Right kidney (tissue), 9 donors: ENCODE data around the gene RARRES1.
A peak's percentile ranks its signal among the peaks of the same experiment; 100 is the strongest.

ENCODE experiments used
- DNase-seq: peaks from one replicate; pipeline ENCODE4 v3.0.0-alpha.2; 2016
- long read RNA-seq, 8 donors: transcript quantifications; one replicate each; lab custom pipeline, GENCODE V29; 2026

The RARRES1 gene, protein sequence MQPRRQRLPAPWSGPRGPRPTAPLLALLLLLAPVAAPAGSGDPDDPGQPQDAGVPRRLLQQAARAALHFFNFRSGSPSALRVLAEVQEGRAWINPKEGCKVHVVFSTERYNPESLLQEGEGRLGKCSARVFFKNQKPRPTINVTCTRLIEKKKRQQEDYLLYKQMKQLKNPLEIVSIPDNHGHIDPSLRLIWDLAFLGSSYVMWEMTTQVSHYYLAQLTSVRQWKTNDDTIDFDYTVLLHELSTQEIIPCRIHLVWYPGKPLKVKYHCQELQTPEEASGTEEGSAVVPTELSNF
- long read RNA-seq, donor 1, transcript RARRES1-201 (6 exons, 1,952 nt): major isoform, 6 of 7 reads
- long read RNA-seq, donor 1, partial matches to known transcripts: 0 of 7 reads
- long read RNA-seq, donor 1, other reads (novel, unspliced or antisense): 0 of 7 reads
- long read RNA-seq, donor 2, partial matches to known transcripts: 0 of 4 reads
- long read RNA-seq, donor 2, other reads (novel, unspliced or antisense): 0 of 4 reads
- long read RNA-seq, donor 3, partial matches to known transcripts: 0 of 4 reads
- long read RNA-seq, donor 3, other reads (novel, unspliced or antisense): 0 of 4 reads
- long read RNA-seq, donor 4, transcript RARRES1-201 (6 exons, 1,952 nt): major isoform, 6 of 7 reads
- long read RNA-seq, donor 4, partial matches to known transcripts: 0 of 7 reads
- long read RNA-seq, donor 4, other reads (novel, unspliced or antisense): 0 of 7 reads
- long read RNA-seq, donor 5, partial matches to known transcripts: 0 of 1 reads
- long read RNA-seq, donor 5, other reads (novel, unspliced or antisense): 0 of 1 reads
- long read RNA-seq, donor 6, transcript RARRES1-201 (6 exons, 1,952 nt): major isoform, 5 of 6 reads
- long read RNA-seq, donor 6, partial matches to known transcripts: 0 of 6 reads
- long read RNA-seq, donor 6, other reads (novel, unspliced or antisense): 0 of 6 reads
- long read RNA-seq, donor 7, partial matches to known transcripts: 0 of 2 reads
- long read RNA-seq, donor 7, other reads (novel, unspliced or antisense): 0 of 2 reads
- long read RNA-seq, donor 8, transcript RARRES1-201 (6 exons, 1,952 nt): major isoform, 10 of 11 reads
- long read RNA-seq, donor 8, partial matches to known transcripts: 0 of 11 reads
- long read RNA-seq, donor 8, other reads (novel, unspliced or antisense): 0 of 11 reads

DNA sequence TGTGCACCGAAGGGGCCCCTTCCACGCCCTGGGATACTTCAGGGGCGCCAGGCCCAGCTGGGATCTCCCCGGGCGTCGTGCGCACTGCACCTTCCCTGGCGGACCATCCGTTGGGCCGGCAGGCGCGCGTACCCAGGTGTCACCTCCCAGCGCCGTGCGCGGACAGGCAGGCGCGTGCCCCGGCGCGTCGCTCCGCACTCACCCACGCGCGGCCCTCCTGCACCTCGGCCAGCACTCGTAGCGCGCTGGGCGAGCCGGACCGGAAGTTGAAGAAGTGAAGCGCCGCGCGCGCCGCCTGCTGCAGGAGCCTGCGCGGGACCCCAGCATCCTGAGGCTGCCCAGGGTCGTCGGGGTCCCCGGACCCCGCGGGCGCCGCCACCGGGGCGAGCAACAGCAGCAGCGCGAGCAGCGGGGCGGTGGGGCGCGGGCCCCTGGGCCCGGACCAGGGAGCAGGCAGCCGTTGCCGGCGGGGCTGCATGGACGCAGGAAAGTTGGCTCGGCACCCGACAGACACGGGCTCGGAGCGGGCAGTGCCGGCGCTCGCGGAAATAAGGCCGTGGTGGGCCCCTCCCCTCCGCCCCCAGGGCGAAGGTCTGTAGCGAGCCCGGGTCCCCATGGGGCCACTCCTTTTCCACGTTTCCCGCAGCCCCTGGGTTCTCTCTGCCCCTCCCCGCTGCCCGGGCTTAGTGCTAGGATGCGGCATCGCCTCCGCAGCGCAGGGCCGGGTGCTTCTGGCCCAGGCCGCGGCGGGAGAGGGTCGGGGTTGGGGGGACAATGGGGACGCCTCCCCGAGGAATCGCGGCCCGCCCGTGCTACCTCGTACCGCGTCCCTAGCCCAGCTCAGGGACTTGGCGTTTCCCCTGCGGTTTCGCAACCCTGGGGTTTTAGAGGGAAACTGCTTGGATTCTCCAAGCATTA lies at the start of gene RARRES1:
Gene RARRES1, minus strand, starts transcription at position 520 of the 918 bp plus-strand sequence. Its CDS starts 42 bp downstream, at position 478.
- DNase-seq: peak; percentile 86

DNA sequence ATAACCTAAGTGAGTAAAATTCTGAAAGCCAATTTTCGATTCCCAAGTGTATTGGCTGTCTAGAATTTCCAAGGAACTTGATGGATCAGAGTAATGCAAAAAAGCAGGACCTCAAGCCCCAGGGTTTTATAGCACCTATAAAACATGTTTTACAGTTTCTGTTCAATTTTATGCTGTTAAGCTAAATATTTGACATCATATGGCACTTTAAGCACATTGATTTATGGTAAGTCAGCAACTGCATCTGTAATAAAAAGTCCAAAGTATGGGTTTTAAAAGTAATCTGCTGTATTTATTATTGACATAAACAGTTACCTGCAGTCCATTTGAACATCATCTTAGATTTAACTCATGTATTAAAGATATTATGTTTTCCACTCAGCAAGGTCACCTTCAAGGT lies 49.6 kb upstream of the RARRES1 start:
- no peak for DNase-seq

DNA sequence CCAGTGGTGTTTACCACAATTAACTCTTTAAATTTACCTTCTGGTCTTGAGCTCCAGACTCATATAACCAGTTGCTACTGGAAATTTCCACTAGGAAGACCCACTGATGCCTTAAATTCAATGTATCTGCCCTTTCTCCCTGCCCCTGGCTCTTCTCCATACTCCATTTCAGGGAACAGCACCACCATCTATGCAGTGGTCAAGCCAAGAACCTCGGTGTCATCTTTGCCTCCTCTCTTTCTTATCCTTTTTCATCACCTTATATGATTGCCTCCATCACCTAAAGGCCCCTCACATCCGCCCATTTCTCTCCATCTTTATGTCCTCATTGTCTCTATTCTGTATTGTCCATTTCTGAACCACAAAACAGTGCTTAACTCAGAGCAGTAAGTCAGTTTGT lies 48.9 kb upstream of the RARRES1 start:
- DNase-seq: no peak

DNA sequence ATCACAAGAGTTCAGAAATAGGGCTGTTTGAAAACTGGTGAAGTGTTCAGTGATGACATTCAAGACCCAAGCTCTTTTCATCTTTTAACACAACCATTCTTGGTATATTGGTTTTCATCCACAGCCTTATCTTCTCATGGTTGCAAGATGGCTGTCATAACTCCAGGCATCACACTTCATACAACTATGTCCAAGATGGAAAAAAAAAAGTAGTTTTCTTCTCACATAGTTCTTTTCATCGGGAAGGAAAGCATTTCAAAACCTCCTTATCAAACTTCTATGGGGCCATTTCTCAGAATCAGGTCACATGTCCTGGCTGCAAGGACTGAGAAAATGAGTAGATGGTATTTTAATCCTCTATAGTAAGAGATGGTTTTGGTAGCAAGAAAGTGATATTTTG lies 48.5 kb upstream of the RARRES1 start:
- DNase-seq: no peak

DNA sequence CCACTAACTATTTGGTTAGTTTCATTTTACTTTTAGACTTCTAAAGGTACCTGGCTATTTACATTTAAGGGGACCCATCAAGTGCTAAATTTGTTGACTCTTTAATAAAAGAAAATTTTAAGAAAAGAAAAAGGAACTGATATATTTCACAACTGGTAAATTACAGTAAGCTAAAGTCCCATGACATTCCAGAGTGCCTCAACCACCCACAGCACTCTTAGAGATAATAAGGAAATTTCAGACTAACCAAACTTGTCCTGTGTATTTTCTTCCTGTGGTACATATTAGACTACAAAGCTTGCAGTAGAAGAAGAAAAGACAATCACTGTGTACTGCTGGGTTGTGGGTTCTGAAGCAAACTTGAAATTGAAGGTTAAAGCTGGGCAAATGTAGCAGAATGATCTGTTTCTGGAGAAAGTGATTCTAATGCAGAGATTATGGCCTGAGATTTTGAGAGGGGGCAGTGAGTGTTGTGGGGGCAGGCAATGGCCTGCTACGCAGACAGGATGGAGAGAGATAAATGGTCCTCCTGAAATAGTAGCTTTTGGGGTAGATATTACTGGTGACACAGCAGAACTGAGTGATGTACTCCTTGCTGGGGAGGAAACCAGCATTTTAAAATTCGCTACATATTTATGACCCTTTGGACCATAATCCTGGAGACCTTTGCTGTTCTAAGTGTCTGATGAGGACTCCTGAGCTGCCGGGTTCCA lies 45.1 kb upstream of the RARRES1 start:
- DNase-seq: no peak

DNA sequence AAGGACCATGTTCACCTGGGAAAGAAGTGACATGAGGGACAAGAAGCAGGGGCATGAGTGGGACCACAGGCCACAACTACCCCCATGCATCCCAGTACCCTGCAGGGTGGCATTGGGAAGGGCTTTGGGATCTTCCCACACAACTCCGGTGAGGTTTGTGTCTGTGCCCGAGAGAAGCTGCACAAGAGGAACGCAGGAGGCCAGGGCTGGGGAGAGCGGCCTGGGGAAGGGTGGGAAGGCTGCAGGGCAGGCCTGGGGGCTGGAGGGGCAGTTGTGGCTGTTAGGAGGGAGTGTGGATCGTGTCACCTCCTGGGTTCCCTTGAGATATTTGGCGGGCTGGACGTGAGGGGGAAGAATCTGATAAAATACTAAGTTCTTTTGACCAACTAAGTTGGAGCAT lies 44.3 kb upstream of the RARRES1 start:
- no peak for DNase-seq

DNA sequence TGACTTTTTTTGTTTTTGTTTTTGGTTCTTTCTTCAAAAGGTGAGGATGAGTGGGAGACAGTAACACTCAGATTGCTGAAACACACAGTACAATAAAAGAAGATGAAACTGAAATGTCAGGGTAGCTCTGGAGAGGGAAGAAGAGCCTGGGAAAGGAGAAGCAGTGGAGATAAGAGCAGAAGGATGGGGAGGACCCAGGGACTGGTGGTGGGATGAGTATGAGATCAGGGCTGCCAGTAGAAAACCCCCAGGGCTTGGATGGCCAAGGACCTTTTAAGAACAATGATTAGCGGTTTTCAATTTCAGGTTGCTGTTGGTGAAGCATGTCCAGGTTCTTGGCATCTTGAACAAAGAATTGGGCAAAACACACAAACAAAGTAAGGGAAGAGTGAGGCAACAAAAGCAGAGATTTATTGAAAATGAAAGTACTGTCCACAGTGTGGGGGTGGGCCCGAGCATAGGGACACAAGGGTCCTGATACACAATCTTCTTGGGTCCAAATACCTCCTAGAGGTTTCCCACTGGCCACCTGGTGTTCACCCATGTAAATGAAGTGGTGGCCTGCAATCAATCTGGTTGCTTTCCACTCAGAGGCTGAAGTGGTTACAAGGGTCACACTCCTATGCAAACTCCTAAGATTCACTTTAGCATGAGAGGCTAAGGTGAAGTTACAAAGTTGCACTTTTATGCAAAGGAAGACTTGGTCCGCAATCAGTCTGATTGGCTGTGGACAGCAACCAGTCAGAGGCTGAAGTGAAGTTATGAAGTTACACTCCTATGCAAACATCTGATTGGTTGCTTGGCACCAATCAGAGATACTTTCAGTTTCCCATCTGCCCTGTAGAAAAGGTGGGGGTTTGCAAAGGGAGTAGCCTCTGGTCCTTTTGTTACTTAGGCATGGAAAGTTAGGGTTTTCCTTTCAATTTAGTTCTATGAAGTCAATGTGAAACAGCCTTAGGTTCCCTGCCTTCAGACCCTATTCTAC lies 43.5 kb upstream of the RARRES1 start:
- DNase-seq: no peak

DNA sequence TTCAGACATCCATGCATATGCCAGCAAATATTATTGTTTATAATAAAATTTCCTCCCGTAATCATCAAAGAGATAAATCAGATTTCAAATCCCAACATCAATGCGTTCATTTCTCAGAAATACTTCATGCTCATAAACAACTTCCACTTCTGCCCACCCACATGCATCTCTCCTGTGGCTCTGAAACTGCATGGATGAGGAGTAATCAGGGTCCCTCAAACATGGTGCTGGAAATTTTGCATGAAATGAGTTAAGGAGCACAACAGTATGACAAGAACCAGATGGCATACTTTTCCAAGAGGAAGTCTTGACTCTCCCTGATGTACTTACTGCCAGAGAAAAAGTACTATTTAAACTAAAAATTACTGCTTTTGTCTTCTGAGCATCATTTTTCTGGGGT lies 42.7 kb upstream of the RARRES1 start:
- DNase-seq: no peak

DNA sequence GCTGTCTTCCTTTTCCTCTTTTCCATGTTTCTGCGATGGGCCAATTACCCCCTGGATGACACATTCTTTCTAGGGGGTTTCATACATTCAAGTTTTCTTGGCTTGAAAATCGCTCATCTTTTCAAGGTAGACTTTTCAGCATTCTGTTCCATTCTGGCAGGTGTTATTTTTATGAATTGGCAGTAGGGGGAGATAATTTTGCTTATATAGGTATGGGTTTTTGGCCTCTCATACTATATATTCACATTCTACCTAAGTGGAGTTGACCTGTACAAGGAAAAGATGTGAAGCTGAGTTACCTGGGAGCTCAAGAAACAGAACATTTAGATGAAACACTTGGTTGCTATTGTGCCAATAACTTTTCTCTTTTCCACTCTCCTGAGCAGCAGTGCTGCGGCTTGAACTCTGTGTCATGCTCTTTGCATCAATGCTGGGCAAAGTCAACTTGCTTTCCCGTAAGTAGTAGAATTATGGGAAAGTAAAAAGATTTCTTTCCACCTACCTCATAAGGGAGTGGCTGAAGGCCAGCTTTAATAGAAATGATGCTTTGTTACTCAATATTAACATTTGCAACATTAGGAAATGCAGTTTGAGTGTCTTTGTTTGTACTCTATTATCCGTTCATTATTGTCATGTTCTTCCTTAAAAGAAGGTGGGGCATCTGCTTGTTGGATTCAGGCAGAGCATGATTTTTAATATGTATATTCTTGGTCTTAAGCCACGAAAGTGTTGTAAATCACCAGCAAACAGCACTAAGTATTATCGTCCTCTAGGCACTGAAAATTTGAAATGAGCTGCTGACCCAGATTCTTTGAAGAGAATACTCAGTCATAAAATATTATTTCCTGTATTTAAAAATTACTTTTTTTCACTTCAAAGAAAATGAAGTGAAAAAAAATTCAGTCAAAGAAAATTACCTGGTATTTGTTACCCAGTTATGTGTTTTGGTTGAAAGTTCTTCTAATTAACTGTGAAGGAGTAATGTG lies 41.9 kb upstream of the RARRES1 start:
- DNase-seq: no peak

DNA sequence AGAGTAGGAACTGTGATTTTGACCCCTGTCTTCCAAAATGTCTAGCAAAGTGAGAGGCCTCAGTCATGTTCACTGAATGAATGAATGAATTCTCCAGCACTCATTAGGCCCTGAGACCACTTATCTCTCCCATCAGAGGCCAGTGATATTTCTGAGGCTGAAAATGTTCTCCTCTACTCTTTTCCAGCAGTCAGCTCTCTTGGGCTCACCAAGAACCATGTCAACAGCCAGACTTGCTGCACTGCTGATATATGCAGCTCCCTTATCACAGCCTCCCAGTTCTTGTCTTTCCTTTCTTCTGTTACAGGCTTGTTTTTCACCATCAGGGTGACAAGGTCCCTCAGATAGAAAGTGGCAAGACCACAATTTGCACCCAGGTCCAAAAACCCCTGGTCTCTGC lies 40.9 kb upstream of the RARRES1 start:
- no peak for DNase-seq

DNA sequence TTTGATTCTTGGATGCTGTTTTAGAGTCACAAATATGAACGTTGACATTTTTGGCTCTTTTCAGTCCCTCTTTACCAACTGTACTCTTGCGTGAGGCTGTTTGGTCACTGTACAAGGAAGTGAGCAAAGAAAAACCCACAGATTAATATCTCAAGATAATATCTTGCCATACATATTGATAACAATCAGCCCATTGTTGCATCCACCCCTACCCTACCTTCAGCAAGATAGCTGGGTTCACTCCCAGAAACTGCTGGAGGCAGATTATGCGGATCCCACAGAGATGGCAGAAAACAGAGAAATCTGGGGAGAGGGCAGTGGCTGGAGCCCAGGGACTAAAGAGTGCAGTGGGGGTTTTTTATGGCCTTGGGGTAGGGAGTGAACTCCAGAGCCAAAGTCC lies 39.7 kb upstream of the RARRES1 start:
- DNase-seq: no peak

DNA sequence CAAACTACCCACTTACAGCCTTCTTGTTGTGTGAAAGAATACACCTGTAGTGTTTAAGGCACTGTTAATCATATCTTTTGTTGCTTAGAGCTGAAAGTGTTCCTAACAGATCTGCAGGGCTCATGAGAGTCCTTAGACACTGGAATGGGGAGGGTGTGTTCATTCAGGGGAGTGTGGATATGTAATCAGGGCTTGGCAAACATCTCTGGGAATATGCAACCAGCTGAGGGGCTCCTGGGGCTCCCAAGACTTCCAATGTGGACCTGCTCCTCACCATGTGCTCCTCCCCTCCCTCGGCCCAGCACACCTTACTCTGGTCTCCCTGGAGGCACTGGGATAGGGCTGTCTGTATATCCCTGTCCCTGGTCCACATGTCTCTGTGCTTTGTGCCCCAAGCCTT lies 39.3 kb upstream of the RARRES1 start:
- no peak for DNase-seq

DNA sequence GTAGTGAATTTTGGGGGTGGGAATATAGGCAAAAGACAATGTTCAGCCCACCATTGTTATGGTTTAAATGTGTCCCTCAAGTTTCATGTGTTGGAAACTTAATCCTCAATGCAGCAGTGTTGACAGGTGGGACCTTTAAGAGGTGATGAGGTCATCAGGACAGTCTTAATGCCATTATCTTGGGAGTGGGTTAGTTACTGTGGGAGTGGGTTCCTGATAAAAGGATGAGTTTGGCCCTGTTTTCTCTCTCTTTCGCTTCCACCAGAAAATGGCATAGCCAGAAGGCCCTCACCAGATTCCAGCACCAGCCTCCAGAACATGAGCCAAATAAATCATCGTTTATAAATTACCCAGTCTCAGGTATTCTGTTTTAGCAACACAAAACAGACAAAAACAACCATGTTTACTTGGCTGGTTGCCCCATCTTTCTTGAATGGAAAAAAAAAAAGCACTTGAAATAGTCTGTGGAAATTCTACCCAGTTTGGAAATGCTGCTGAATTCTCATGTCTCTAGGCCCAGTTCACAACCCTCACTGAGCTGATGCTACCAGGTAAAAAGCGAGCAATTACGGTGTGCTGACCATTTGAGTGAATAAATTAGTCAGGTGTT lies 38.6 kb upstream of the RARRES1 start:
- no peak for DNase-seq

DNA sequence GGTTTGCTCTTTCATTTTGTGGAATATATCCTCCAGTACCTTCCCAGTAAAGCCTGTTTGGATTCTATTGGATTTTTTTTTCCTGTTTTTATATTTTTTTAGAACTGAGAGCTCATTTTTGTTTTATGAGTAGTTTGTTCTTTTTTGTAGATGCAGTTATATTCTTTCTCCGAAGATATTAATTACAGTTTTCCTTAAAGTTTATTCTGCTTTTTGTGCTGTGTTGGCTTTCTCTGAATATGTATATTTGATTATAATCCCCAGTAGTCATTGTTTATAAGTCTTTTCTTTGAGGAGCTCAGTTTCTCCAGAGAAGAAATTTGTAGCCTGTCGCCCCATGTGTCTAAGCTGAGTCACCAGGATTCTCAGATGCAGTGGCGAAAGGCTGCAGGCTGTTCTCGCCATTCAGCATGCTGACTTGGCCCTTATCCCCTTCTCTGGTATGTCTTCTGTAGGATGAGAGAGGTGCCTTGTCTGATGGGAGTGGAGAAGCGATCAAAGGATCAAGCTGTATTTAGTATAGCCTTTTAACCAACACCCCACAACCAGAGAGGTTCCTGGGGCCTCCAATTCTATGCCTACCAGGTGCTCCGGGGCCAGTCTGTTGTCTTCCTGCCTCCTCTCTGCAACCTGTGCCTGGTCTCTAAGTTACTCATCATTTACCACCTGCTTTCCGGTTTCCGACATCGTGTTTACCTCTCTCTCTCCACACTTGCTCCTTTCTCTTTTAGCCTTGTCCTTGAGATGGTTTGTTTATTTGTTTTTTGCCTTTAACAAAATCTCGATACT lies 37.9 kb upstream of the RARRES1 start:
- DNase-seq: no peak

DNA sequence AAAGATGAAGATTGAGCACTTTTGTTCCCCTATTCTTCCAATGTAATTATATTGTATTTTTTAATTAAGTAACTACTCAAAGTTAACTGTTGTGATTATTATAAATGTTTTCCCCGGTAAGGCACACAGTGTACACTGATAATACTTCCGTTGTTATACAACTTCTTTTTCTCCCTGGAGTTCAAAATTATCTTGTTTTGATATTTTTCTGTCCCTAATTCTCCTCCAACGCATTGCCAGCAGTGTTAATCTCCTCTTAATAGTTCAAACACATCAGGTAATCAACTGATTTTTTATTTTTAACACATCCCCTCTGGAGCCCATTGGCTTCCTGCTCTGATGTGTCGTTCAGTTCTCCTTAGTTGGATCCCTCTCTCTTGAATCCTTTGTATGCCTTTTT lies 37.3 kb upstream of the RARRES1 start:
- no peak for DNase-seq

DNA sequence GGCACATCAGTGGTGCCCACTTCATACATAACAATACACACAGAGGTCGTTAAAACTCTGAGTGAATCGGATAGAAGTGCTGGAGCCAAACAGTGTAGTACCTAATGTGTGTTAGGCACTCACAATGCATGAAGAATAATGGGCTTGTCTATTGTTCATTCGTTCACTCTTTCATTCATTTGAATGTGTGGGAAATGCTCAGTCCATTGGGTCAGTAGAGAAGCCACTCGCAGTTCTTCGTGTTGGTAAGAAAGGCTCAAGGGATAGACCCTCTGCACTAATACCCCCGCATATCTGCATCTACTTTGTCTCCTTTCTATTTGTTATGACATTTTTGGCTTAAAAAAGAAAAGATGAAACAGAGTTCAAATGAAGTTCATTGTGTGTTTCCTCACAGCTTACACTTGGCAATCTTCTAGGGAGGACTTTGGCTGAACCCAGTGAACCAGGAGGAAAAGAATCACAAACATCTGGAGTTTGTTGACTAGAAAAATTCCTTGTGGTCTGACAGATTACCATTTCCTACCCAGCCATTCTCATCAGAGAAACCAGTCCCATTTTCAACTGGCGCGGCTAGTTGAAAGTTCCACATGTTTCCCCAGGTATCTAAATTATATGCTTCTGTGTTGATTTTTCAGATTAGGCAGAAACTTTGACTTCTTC lies 36.8 kb upstream of the RARRES1 start:
- peak; percentile 39 for DNase-seq

DNA sequence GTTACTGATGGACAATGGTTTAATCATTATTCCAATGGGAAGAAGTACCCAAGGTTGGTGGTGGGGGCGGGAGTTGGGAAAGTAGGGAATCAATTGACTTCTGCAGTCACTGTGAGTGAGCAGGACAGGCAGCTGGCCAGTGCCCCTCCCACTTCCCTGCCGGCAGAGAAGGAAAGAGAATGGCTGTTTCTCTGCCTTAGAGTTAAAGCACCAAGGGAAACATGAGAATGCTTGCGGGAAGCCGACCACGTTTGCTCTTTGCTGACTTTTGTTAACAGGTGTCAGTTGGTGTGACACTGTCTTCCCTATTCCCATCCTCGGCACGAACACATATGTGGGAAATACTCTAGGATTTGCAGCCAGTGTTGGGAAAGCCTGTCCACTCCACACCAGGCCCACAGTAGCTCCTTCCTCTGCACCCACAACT lies 36.1 kb upstream of the RARRES1 start:
- DNase-seq: peak; percentile 53
